PC-9 (cell line): ENCODE data around the gene IGF2. TPM values are rescaled to one million over a fixed set of nuclear protein-coding genes. Genes with fewer than 3 reads are reported as not detected.

Source experiments
- BruUV-seq: library from RNA; stranded (reverse); fragments of 400-500 nt; replicated peaks from 2 replicates; lab custom pipeline; 2021; lab: Mats Ljungman, UMichigan
- CTCF ChIA-PET: fragments of 300-600 bp; sonication (Branson Sonifier 250); formaldehyde crosslinking; loops from one replicate; lab custom pipeline; 2022; ENCODE audit warnings: antibody characterized with exemption; lab: Charles Lee
- POLR2A ChIA-PET: fragments of 300-600 bp; sonication (Branson Sonifier 250); formaldehyde crosslinking; loops from one replicate; lab custom pipeline; 2022; ENCODE audit warnings: antibody characterized with exemption; ENCODE audit not compliant: unreplicated experiment; lab: Charles Lee
- DNase-seq, 2 experiments: peaks; one replicate each; pipeline versions ENCODE4 v3.0.0 to v3.0.0-alpha.2; 2015 to 2022; ENCODE audit warnings: mixed read lengths in 1 of 2
- H2AFZ ChIP-seq: fragments of 200-600 bp; sonication (generic); 2 replicates; pipeline ENCODE4 v1.8.1; 2017; ENCODE audit warnings: antibody characterized with exemption
- H3F3A ChIP-seq: fragments of 200-600 bp; sonication (generic); 2 replicates; pipeline ENCODE4 v1.8.1; 2017; ENCODE audit warnings: antibody characterized with exemption, mild to moderate bottlenecking, low read depth; ENCODE audit not compliant: insufficient read depth
- H3K27ac ChIP-seq: fragments of 200-600 bp; sonication (generic); 2 replicates; pipeline ENCODE4 v1.6.1; 2016; ENCODE audit warnings: mixed run types
- H3K27me3 ChIP-seq: fragments of 200-600 bp; sonication (generic); 2 replicates; pipeline ENCODE4 v1.6.1; 2016; ENCODE audit warnings: low read depth, mixed run types; ENCODE audit not compliant: insufficient read depth
- H3K36me3 ChIP-seq: fragments of 200-600 bp; sonication (generic); 2 replicates; pipeline ENCODE4 v1.6.1; 2016; ENCODE audit warnings: low read depth, mixed run types
- H3K4me1 ChIP-seq: fragments of 200-600 bp; sonication (generic); replicated peaks from 2 replicates; pipeline ENCODE4 v1.6.1; 2016; ENCODE audit warnings: mixed run types; ENCODE audit not compliant: insufficient read depth
- H3K4me2 ChIP-seq: fragments of 200-600 bp; sonication (generic); 2 replicates; pipeline ENCODE4 v1.6.1; 2017; ENCODE audit warnings: mixed run types
- H3K4me3 ChIP-seq: fragments of 200-600 bp; sonication (generic); 2 replicates; pipeline ENCODE4 v1.6.1; 2016; ENCODE audit warnings: mixed run types
- H3K79me2 ChIP-seq: fragments of 200-600 bp; sonication (generic); 2 replicates; pipeline ENCODE4 v1.6.1; 2017; ENCODE audit warnings: low read depth, mixed run types
- H3K9me2 ChIP-seq: fragments of 200-600 bp; sonication (generic); 2 replicates; pipeline ENCODE4 v1.8.1; 2017; ENCODE audit warnings: mild to moderate bottlenecking; ENCODE audit not compliant: insufficient read depth
- H3K9me3 ChIP-seq: fragments of 200-600 bp; sonication (generic); 2 replicates; pipeline ENCODE4 v1.8.1; 2016; ENCODE audit warnings: low read depth; ENCODE audit not compliant: insufficient read depth
- H4K20me1 ChIP-seq: fragments of 200-600 bp; sonication (generic); 2 replicates; pipeline ENCODE4 v1.8.1; 2017; ENCODE audit not compliant: insufficient read depth
- EZH2 ChIP-seq: fragments of 200-600 bp; sonication (generic); IDR thresholded peaks from 2 replicates; pipeline ENCODE4 v1.8.0; 2017; ENCODE audit warnings: antibody characterized with exemption, low read depth
- intact Hi-C: fragments of 100-400 bp; cut with micrococcal nuclease; formaldehyde crosslinking; loops from one replicate; pipeline ENCODE4 v1.10.0; 2022; ENCODE audit not compliant: unreplicated experiment
- total RNA-seq: library from RNA; stranded (reverse); gene quantifications from 2 replicates; pipeline ENCODE4 v1.2.3, GENCODE V29; 2021
- TF ChIP-seq, protein P1 (sequence below): fragments of 200-600 bp; sonication (generic); conservative IDR thresholded peaks from 2 replicates; pipeline ENCODE4 v1.6.1; 2017; ENCODE audit warnings: mixed run types, antibody characterized with exemption, mild to moderate bottlenecking, moderate library complexity

IGF2 gene
- total RNA-seq, 1 experiment from 2014 or later, result 0.24 TPM

GRCh38 chr11:2186669-2187279, 47.6 kb upstream of the IGF2 start:
- H3K9me3 ChIP-seq, result no peaks in the 10 kb centered on the region
- H2AFZ ChIP-seq, result no peak overlapping the region
- no peaks in the 10 kb centered on the region for H4K20me1 ChIP-seq
- intact Hi-C loops, result no loop called here
- no peak overlapping the region for H3K4me3 ChIP-seq
- H3K36me3 ChIP-seq, result no peaks in the 10 kb centered on the region
- H3K27me3 ChIP-seq, result no peaks in the 10 kb centered on the region
- peaks cover 3% of the 10 kb centered on the region; the same call in 1 of the 2 replicates for H3K4me1 ChIP-seq
- H3K79me2 ChIP-seq, result no peaks in the 10 kb centered on the region
- CTCF ChIA-PET, result interaction anchor here (0.5 to 0.9 kb wide), 2 partner anchors 22 to 233 kb away, joined by 3 read pairs; no protein-coding TSS in a partner anchor
- H3K4me2 ChIP-seq, result no peak overlapping the region
- no TSS peak for BruUV-seq
- no peak for TF ChIP-seq EZH2
- TF ChIP-seq, protein P1, sequence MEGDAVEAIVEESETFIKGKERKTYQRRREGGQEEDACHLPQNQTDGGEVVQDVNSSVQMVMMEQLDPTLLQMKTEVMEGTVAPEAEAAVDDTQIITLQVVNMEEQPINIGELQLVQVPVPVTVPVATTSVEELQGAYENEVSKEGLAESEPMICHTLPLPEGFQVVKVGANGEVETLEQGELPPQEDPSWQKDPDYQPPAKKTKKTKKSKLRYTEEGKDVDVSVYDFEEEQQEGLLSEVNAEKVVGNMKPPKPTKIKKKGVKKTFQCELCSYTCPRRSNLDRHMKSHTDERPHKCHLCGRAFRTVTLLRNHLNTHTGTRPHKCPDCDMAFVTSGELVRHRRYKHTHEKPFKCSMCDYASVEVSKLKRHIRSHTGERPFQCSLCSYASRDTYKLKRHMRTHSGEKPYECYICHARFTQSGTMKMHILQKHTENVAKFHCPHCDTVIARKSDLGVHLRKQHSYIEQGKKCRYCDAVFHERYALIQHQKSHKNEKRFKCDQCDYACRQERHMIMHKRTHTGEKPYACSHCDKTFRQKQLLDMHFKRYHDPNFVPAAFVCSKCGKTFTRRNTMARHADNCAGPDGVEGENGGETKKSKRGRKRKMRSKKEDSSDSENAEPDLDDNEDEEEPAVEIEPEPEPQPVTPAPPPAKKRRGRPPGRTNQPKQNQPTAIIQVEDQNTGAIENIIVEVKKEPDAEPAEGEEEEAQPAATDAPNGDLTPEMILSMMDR, result peak; percentile 51; the same call in 1 of the 2 replicates
- no peaks in the 10 kb centered on the region for H3K9me2 ChIP-seq
- H3F3A ChIP-seq, result peaks cover 6% of the 10 kb centered on the region; the same call in 1 of the 2 replicates
- no peak overlapping the region for H3K27ac ChIP-seq
- no peak for DNase-seq
- POLR2A ChIA-PET, result no interaction called here

GRCh38 chr11:2185324-2186085, 46.3 kb upstream of the IGF2 start:
- Histone ChIP-seq H3K27ac (no peak overlapping the region), H3K36me3 (no peaks in the 10 kb centered on the region), H3K9me3 (no peaks in the 10 kb centered on the region), H3F3A (peaks cover 9% of the 10 kb centered on the region; the same call in 1 of the 2 replicates), H3K4me1 (peaks cover 15% of the 10 kb centered on the region), H4K20me1 (no peaks in the 10 kb centered on the region), H3K4me3 (no peak overlapping the region), H2AFZ (no peak overlapping the region), H3K4me2 (no peak overlapping the region), H3K79me2 (0 out of 2 replicates have a peak, but pooled peaks cover 1% of the 10 kb centered on the region), H3K27me3 (no peaks in the 10 kb centered on the region), H3K9me2 (no peaks in the 10 kb centered on the region)
- CTCF ChIA-PET, result no interaction called here
- POLR2A ChIA-PET, result no interaction called here
- BruUV-seq, result no TSS peak
- TF ChIP-seq, protein P1, result no peak
- no peak for TF ChIP-seq EZH2
- intact Hi-C loops, result no loop called here
- no peak for DNase-seq

GRCh38 chr11:2182692-2183474, 43.7 kb upstream of the IGF2 start:
- Histone ChIP-seq H3K4me3 (no peak overlapping the region), H3K9me3 (no peaks in the 10 kb centered on the region), H3K79me2 (0 out of 2 replicates have a peak, but pooled peaks cover 4% of the 10 kb centered on the region), H4K20me1 (no peaks in the 10 kb centered on the region), H3K4me2 (no peak overlapping the region), H3K27me3 (no peaks in the 10 kb centered on the region), H3K36me3 (no peaks in the 10 kb centered on the region), H3K9me2 (no peaks in the 10 kb centered on the region), H2AFZ (no peak overlapping the region), H3F3A (peaks cover 23% of the 10 kb centered on the region; the same call in 1 of the 2 replicates), H3K27ac (no peak overlapping the region), H3K4me1 (peaks cover 35% of the 10 kb centered on the region)
- no peak for DNase-seq
- intact Hi-C loops, result no loop called here
- CTCF ChIA-PET, result no interaction called here
- no TSS peak for BruUV-seq
- POLR2A ChIA-PET, result no interaction called here
- TF ChIP-seq, protein P1, result no peak
- no peak for TF ChIP-seq EZH2
